Body of pancreas (tissue), 4 donors: ENCODE measurements around the gene SYNE3. TPM values are rescaled to one million over a fixed set of nuclear protein-coding genes. Genes with fewer than 3 reads are reported as not detected.
A peak's percentile ranks its signal among the peaks of the same experiment; 100 is the strongest.

Source experiments
- ATAC-seq: fragments of 150-250 bp; one replicate; pipeline ENCODE4 v1.9.1; 2016
- DNase-seq, 4 donors: peaks; one replicate each; pipeline ENCODE4 v3.0.0-alpha.2; 2019
- H3K27ac ChIP-seq, 4 donors: fragments of 200-600 bp; sonication (generic); 1 replicate in 3 of 4; 2 replicates in 1 of 4; pipeline versions ENCODE4 v1.5.1 to v1.6.1; 2016 to 2019; ENCODE audit warnings: mild to moderate bottlenecking in 1 of 4, mixed read lengths in 1 of 4, moderate library complexity in 1 of 4
- H3K27me3 ChIP-seq, 2 donors: fragments of 200-600 bp; sonication (generic); one replicate each; pipeline ENCODE4 v1.6.0; 2016; ENCODE audit warnings: mild to moderate bottlenecking in 1 of 2
- H3K36me3 ChIP-seq, 2 donors: fragments of 200-600 bp; sonication (generic); replicated peaks in 1 of 2; 2 replicates each; pipeline ENCODE4 v1.5.1; 2016; ENCODE audit warnings: low read depth in 2 of 2; ENCODE audit not compliant: insufficient read depth in 1 of 2
- H3K4me1 ChIP-seq: fragments of 200-600 bp; sonication (generic); one replicate; pipeline ENCODE4 v1.6.0; 2016
- H3K4me3 ChIP-seq, 2 donors: fragments of 200-600 bp; sonication (generic); 1 replicate in 1 of 2; 2 replicates in 1 of 2; pipeline ENCODE4 v1.5.1; 2016 to 2019
- H3K9me3 ChIP-seq, 3 donors: fragments of 200-600 bp; sonication (generic); 1 replicate in 2 of 3; 2 replicates in 1 of 3; pipeline ENCODE4 v1.5.1; 2016
- CTCF ChIP-seq, 7 experiments: fragments of 450-650 bp in 4 of 7; fragments of 200-600 bp in 3 of 7; sonication (generic) in 3 of 7; IDR thresholded peaks; one replicate each; pipeline ENCODE4 v1.5.1; 2016 to 2019; ENCODE audit warnings: antibody characterized with exemption in 7 of 7
- POLR2A ChIP-seq, 3 donors: fragments of 450-650 bp; IDR thresholded peaks; one replicate each; pipeline ENCODE4 v1.6.1; 2016; ENCODE audit warnings: antibody characterized with exemption in 3 of 3, mild to moderate bottlenecking in 2 of 3
- WGBS, 2 donors: methylation state at CpG; one replicate each; pipeline ENCODE4 v1.1.5; 2017; 5-methylcytosine and 5-hydroxymethylcytosine counted together
- intact Hi-C: fragments of 100-400 bp; cut with DNase I; formaldehyde crosslinking; loops from one replicate; pipeline ENCODE4 v1.15.1; 2023
- small RNA-seq: library from RNA; depleted of rRNA; stranded (forward); fragments of <200 nt; gene quantifications from one replicate; pipeline ENCODE3, GENCODE V24; 2016
- total RNA-seq, 2 donors: library from RNA; depleted of rRNA; stranded (reverse); fragments of >200 nt; gene quantifications; one replicate each; pipeline ENCODE4 v1.1.0, GENCODE V29; 2016

Gene SYNE3
- total RNA-seq, 2 donors from 2014 or later, result 7.0 to 7.3 TPM

- Histone ChIP-seq H3K9me3 (no peaks in the 10 kb centered on the region), H3K4me1 (no peaks in the 10 kb centered on the region), H3K27me3 (no peaks in the 10 kb centered on the region), H3K36me3 (no peaks in the 10 kb centered on the region), H3K4me3 (no peak overlapping the region), H3K27ac (no peak overlapping the region)
- ATAC-seq (no peak), DNase-seq (no peak)
- WGBS, 2 donors, result 72 to 80% methylated on average over 3 of the region's 3 CpGs
- intact Hi-C loops, result loop anchor here (2.0 kb wide), 1 partner anchor 14 kb away; no protein-coding TSS in a partner anchor
- no peak for TF ChIP-seq CTCF (IDR thresholded peaks at IDR 0.05)
- TF ChIP-seq POLR2A (IDR thresholded peaks at IDR 0.05), result no peak
These were observed 47.3 kb downstream of the SYNE3 start for GRCh38 chr14:95469134-95469481.

- WGBS, 2 donors, result 81 to 84% methylated on average over 4 of the region's 4 CpGs
- Histone ChIP-seq H3K36me3 (no peaks in the 10 kb centered on the region), H3K9me3 (no peaks in the 10 kb centered on the region), H3K27me3 (no peaks in the 10 kb centered on the region), H3K27ac (no peak overlapping the region), H3K4me1 (no peaks in the 10 kb centered on the region), H3K4me3 (no peak overlapping the region)
- ATAC-seq (no peak), DNase-seq (no peak)
- intact Hi-C loops, result loop anchor here (2.0 kb wide), 1 partner anchor 14 kb away; no protein-coding TSS in a partner anchor
- TF ChIP-seq CTCF (IDR thresholded peaks at IDR 0.05) (no peak), POLR2A (IDR thresholded peaks at IDR 0.05) (no peak)
These were observed 47.9 kb downstream of the SYNE3 start for GRCh38 chr14:95468448-95469133.

DNA sequence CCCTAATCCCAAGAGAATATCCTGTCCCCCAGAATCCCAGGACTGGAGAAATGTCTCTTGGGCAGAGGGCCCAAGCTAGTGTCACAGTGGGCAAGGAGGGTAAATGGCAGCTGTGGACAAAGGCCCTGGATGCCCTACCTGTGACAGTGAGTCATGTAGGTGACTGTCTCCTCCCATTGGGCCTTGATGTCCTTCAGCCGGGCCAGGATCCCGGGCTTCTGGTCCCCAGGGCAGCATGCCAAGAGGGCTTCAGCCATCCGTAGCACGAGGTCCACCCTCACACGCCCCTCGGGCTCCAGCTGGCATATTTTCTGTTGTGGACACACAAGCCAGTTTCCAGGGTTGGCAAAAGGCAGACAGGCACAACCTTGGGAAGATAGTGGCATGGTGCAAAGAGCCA, 48.8 kb downstream of the SYNE3 start:
- no peak overlapping the region for H3K27ac ChIP-seq
- intact Hi-C loops, result loop anchor here (2.0 kb wide), 1 partner anchor 13 kb away; no protein-coding TSS in a partner anchor

GRCh38 chr14:95467232-95467631, 49.2 kb downstream of the SYNE3 start:
- TF ChIP-seq CTCF (IDR thresholded peaks at IDR 0.05) (no peak), POLR2A (IDR thresholded peaks at IDR 0.05) (no peak)
- 87 to 89% methylated on average over 6 of the region's 6 CpGs for WGBS, 2 donors
- Histone ChIP-seq H3K27me3 (no peaks in the 10 kb centered on the region), H3K36me3 (no peaks in the 10 kb centered on the region), H3K4me1 (no peaks in the 10 kb centered on the region), H3K4me3 (no peak overlapping the region), H3K9me3 (no peaks in the 10 kb centered on the region), H3K27ac (no peak overlapping the region)
- intact Hi-C loops, result no loop called here
- DNase-seq, result no peak
- no peak for ATAC-seq

More for the DNA sequence above, 48.8 kb downstream of the SYNE3 start:
- ATAC-seq (no peak), DNase-seq (peak in 2 of 4 donors; percentile 14 to 82)
- H3K27me3 ChIP-seq, result no peaks in the 10 kb centered on the region
- no peak overlapping the region for H3K4me3 ChIP-seq
- H3K4me1 ChIP-seq, result no peaks in the 10 kb centered on the region
- H3K9me3 ChIP-seq, result no peaks in the 10 kb centered on the region
- H3K36me3 ChIP-seq, result no peaks in the 10 kb centered on the region
- TF ChIP-seq CTCF (IDR thresholded peaks at IDR 0.05), result no peak
- no peak for TF ChIP-seq POLR2A (IDR thresholded peaks at IDR 0.05)
- 49% methylated on average over 6 of the region's 6 CpGs; no CpG with 5 or more reads in 1 of the 2 donors for WGBS, 2 donors

Small RNAs within 50 kb of the gene (small RNA-seq; reads per million reads assigned to genes)
- gene SCARNA13, result 4.6 reads per million, percentile 86 among the genes with 10 or more reads in this experiment

Other genes with a start within 250 kb of the SYNE3 start
- 10 to 100 TPM; 53.7 to 54.7 TPM for gene CLMN, start 196.7 kb downstream of the SYNE3 start, total RNA-seq
- gene GLRX5, start 18.4 kb upstream of the SYNE3 start, total RNA-seq, result 10 to 100 TPM; 21.5 to 49.1 TPM
- gene TCL1B, start 169.8 kb upstream of the SYNE3 start, total RNA-seq, result not detected
- gene TCL1A, start 197.5 kb upstream of the SYNE3 start, total RNA-seq, result not detected